Lung (tissue), 12 donors: ENCODE data around the gene BAHCC1. TPM values are rescaled to one million over a fixed set of nuclear protein-coding genes. Genes with fewer than 3 reads are reported as not detected.

Experiments
- ATAC-seq: fragments of 200-7000 bp; cut with Tn5 transposase; one replicate; pipeline ENCODE4 v1.9.1; 2020; ENCODE audit warnings: moderate number of reproducible peaks; ENCODE audit not compliant: insufficient read depth, low FRiP score
- DNase-seq, 3 donors: peaks; one replicate each; pipeline ENCODE4 v3.0.0-alpha.2; 2013 to 2017
- H3K27ac ChIP-seq, 2 donors: one replicate each; pipeline ENCODE4 v1.5.1; 2013; ENCODE audit warnings: mild to moderate bottlenecking in 2 of 2, moderate library complexity in 2 of 2, control low read depth in 1 of 2, inconsistent platforms in 1 of 2, low read depth in 1 of 2, low read length in 1 of 2
- H3K27me3 ChIP-seq, 3 donors: one replicate each; pipeline ENCODE4 v1.5.1; 2013; ENCODE audit warnings: low read length in 2 of 3; ENCODE audit not compliant: control insufficient read depth in 3 of 3, insufficient read depth in 3 of 3
- H3K36me3 ChIP-seq, 4 donors: one replicate each; pipeline ENCODE4 v1.5.1; 2013; ENCODE audit warnings: low read length in 4 of 4, mild to moderate bottlenecking in 1 of 4, moderate library complexity in 1 of 4; ENCODE audit not compliant: control insufficient read depth in 4 of 4, insufficient read depth in 4 of 4
- H3K4me1 ChIP-seq, 5 donors: one replicate each; pipeline ENCODE4 v1.5.1; 2013; ENCODE audit warnings: low read length in 5 of 5, mild to moderate bottlenecking in 2 of 5, moderate library complexity in 1 of 5; ENCODE audit not compliant: control insufficient read depth in 5 of 5, insufficient read depth in 5 of 5
- H3K4me3 ChIP-seq: one replicate; pipeline ENCODE4 v1.5.1; 2013; ENCODE audit warnings: mild to moderate bottlenecking, control low read depth, moderate library complexity
- H3K9ac ChIP-seq, 2 donors: one replicate each; pipeline ENCODE4 v1.5.1; 2013; ENCODE audit warnings: low read length in 2 of 2, control low read depth in 1 of 2; ENCODE audit not compliant: insufficient read depth in 1 of 2
- H3K9me3 ChIP-seq, 4 donors: one replicate each; pipeline ENCODE4 v1.5.1; 2013; ENCODE audit warnings: low read length in 3 of 4, mild to moderate bottlenecking in 1 of 4, moderate library complexity in 1 of 4; ENCODE audit not compliant: control insufficient read depth in 4 of 4, insufficient read depth in 3 of 4
- CTCF ChIP-seq: IDR thresholded peaks from 2 replicates; pipeline ENCODE4 v1.5.1; 2012; ENCODE audit warnings: mild to moderate bottlenecking; ENCODE audit errors: control extremely low read depth, extremely low read depth
- WGBS, 2 donors: extraction: QIAGEN DNeasy Blood & Tissue Kit; methylation state at CpG; one replicate each; pipeline ENCODE4 v1.1.7; 2013; 5-methylcytosine and 5-hydroxymethylcytosine counted together
- polyA plus RNA-seq, 2 donors: library from polyadenylated mRNA; stranded (reverse); fragments of 200-250 nt; gene quantifications; one replicate each; pipeline ENCODE4 v1.2.1, GENCODE V29; 2013
- total RNA-seq, 2 donors: library from RNA; depleted of rRNA in 1 of 2; stranded (reverse); fragments of >200 nt in 1 of 2; gene quantifications; one replicate each; pipeline ENCODE4 v1.2.1, GENCODE V29; 2014 to 2021
- donor health status: control.
- donor health status: control.
- donor health status: Bipolar disorder and iron deficiency.
- donor health status: healthy.
- donor health status: DM: yes; HTN: yes; CAD: no.

Gene BAHCC1
- total and polyA plus RNA-seq, 4 donors: 7.6 to 24.9 (median 17.5) TPM

DNA sequence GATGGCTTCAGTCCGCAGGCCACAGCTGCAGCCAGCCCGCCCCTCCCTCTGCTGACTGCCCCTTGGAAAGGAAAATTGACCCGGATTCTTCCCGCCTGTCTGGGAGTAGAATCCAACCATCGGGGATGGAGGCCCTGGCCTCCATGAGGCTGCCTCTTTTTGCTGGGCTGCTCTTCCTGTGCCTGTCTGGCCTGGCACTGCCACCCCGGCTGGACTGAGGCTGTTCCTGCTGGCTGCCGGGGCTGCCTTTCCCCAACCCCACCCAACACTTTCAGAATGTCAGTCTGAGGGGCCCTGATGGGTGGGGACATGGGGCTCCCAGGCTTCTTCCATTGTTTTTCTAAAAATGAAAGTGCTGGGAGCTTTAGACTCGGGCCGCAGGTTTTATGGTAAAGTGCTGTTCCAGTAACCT, 7.3 kb downstream of the BAHCC1 start:
- ATAC-seq (no peak), DNase-seq (peak in 1 of 3 donors; percentile 42)
- Histone ChIP-seq H3K27ac (peak overlapping the region; percentile 42 to 90), H3K4me1 (peaks cover 9 to 70% (median 21%) of the 10 kb centered on the region in 5 donors), H3K9ac (no peak overlapping the region), H3K9me3 (no peaks in the 10 kb centered on the region), H3K36me3 (no peaks in the 10 kb centered on the region), H3K4me3 (no peak overlapping the region), H3K27me3 (no peaks in the 10 kb centered on the region)
- TF ChIP-seq CTCF: no peak
- WGBS, 2 donors: 46 to 68% methylated on average over 9 of the region's 9 CpGs

DNA sequence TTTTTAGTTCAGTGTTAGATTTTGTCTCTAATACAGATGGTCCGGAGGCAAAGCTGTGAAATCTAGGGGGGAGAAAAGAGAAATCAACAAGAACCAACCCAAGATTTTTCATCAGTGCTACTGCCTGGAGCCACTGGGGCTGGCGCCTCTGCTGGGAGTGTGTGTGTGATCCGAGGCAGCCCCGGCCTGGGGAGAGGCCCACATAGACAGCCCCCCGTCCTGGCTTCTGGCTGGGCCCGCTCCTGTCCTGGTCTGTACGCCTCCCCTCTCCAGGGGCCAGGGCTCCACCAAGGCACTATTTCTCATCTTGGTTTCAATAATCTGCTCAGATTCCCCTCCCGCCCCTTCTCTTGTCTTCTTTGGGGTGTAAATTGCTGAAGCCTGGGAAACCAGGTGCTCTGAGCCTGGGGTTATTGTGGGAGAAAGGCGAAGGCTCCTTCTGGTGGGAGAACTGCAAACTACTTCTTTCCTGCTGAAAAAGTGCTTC, 7.8 kb downstream of the BAHCC1 start:
- Histone ChIP-seq H3K4me3 (no peak overlapping the region), H3K27ac (peak overlapping the region; percentile 62 to 72)

DNA sequence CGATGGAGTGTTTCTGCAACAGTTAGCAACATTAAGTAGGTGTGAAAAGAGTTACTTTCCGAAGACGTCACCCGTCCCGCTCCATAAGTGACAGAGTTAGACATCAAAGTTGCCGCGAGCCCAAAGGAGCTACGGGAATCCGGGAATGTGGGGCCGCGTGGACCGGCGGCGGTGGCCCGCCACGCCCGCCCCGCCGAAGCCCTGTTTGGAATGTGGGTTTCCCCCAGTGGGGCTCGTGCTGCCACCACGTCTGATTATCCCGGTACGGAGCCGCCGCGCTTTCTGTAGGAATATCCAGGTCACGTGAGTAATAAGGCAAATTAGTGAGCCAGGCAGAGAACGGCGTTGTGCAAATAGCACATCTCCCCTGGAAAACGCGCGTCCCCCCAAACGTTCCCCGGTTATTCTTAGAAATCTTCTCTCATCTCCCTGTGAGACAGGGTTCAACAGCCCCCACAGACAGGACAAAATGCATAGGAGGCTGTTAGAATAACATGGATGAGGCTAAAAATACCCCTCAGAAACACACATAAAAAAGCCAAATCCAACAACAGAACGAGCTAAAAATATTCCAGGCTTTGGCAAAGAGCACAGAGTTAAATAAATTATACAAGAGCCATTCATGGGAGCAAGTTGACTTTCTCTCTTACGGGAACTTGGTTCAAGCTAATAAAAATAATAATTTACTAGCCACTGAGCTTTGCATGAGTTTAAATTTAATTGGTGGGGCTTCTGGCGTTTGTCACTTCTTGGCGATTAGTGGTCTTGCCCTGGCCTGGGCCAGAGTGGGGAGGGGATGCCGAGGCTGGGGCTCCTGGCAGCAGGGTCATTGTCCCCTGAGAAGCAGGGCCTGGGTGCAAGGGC, 8.6 kb downstream of the BAHCC1 start:
- 55 to 83% methylated on average over 39 of the region's 39 CpGs for WGBS, 2 donors
- ATAC-seq: no peak
- H3K9ac ChIP-seq: no peak overlapping the region
- peaks cover 9 to 59% (median 21%) of the 10 kb centered on the region in 5 donors for H3K4me1 ChIP-seq
- H3K27me3 ChIP-seq: no peaks in the 10 kb centered on the region
- no peak overlapping the region for H3K4me3 ChIP-seq
- peak; percentile 53 to 81 (median 63) for DNase-seq
- no peaks in the 10 kb centered on the region for H3K9me3 ChIP-seq
- TF ChIP-seq CTCF: no peak
- no peaks in the 10 kb centered on the region for H3K36me3 ChIP-seq
- peak overlapping the region; percentile 59 to 83 for H3K27ac ChIP-seq

More for the DNA sequence above, 7.8 kb downstream of the BAHCC1 start:
- TF ChIP-seq CTCF: no peak
- Histone ChIP-seq H3K36me3 (no peaks in the 10 kb centered on the region), H3K9ac (no peak overlapping the region), H3K9me3 (no peaks in the 10 kb centered on the region), H3K27me3 (no peaks in the 10 kb centered on the region), H3K4me1 (peaks cover 9 to 66% (median 21%) of the 10 kb centered on the region in 5 donors)
- 68 to 85% methylated on average over 9 of the region's 9 CpGs for WGBS, 2 donors
- DNase-seq: peak; percentile 54 to 67 (median 55)
- ATAC-seq: no peak
